T-helper 2 cell (primary cell): ENCODE results near the gene SNTA1.
"Not testable (repeated sequence)": the region's sequence is repeated elsewhere in the genome, so short reads cannot be mapped to it uniquely, and the experiment has no call there.

Experiments
- DNase-seq, 5 experiments: peaks; one replicate each; pipeline versions ENCODE4 v3.0.0 to v3.0.0-alpha.2; 2012 to 2022
- total RNA-seq, 2 donors: gene quantifications; one replicate each; lab custom pipeline; 2026; lab: John Stamatoyannopoulos, UW

Gene SNTA1
- total RNA-seq: 7.7 to 10.0 reads per million in 2 donors

GRCh38 chr20:33443512-33444239, at the start of gene SNTA1:
Gene SNTA1, minus strand, starts transcription at chr20:33443763. Its CDS starts 143 bp downstream, at chr20:33443620.
- DNase-seq: peak; percentile 76 to 93 (median 85)

GRCh38 chr20:33490934-33491656, 47.5 kb upstream of the SNTA1 start:
- no peak for DNase-seq

- DNase-seq: peak in 1 of 5 experiments; percentile 30
Measured at GRCh38 chr20:33490023-33490933, 46.7 kb upstream of the SNTA1 start, which contains the start of gene CBFA2T2. Gene CBFA2T2, plus strand, starts transcription at chr20:33490096. Its CDS starts 172 bp downstream, at chr20:33490268.

GRCh38 chr20:33489495-33490022, 46.0 kb upstream of the SNTA1 start:
- DNase-seq: peak; percentile 97 to 99 (median 99)

- DNase-seq: not testable (repeated sequence)
Measured at GRCh38 chr20:33488661-33489494, 45.3 kb upstream of the SNTA1 start.

- DNase-seq: no peak
Measured at GRCh38 chr20:33488201-33488600, 44.6 kb upstream of the SNTA1 start.

GRCh38 chr20:33483186-33483585, 39.6 kb upstream of the SNTA1 start:
- DNase-seq: not testable (repeated sequence)

GRCh38 chr20:33482581-33482980, 39.0 kb upstream of the SNTA1 start:
- no peak for DNase-seq

GRCh38 chr20:33481431-33481941, 37.9 kb upstream of the SNTA1 start:
- no peak for DNase-seq

- no peak for DNase-seq
Measured at GRCh38 chr20:33480048-33480447, 36.5 kb upstream of the SNTA1 start.

- DNase-seq: no peak
Measured at GRCh38 chr20:33477386-33478234, 34.0 kb upstream of the SNTA1 start.

- DNase-seq: no peak
Measured at GRCh38 chr20:33475381-33476152, 32.0 kb upstream of the SNTA1 start.

GRCh38 chr20:33474963-33475362, 31.4 kb upstream of the SNTA1 start:
- no peak for DNase-seq

GRCh38 chr20:33474097-33474873, 30.7 kb upstream of the SNTA1 start:
- no peak for DNase-seq

GRCh38 chr20:33472868-33473435, 29.4 kb upstream of the SNTA1 start:
- DNase-seq: no peak

- no peak for DNase-seq
Measured at GRCh38 chr20:33470866-33471265, 27.3 kb upstream of the SNTA1 start.

- DNase-seq: no peak
Measured at GRCh38 chr20:33470457-33470856, 26.9 kb upstream of the SNTA1 start.

- DNase-seq: no peak
Measured at GRCh38 chr20:33466303-33466646, 22.7 kb upstream of the SNTA1 start.
